NCI-H82 (cell line): ENCODE data around the gene SIDT2.

Experiments
- DNase-seq: peaks from one replicate; lab custom pipeline; 2025; lab: John Stamatoyannopoulos, UW

Gene SIDT2

DNA sequence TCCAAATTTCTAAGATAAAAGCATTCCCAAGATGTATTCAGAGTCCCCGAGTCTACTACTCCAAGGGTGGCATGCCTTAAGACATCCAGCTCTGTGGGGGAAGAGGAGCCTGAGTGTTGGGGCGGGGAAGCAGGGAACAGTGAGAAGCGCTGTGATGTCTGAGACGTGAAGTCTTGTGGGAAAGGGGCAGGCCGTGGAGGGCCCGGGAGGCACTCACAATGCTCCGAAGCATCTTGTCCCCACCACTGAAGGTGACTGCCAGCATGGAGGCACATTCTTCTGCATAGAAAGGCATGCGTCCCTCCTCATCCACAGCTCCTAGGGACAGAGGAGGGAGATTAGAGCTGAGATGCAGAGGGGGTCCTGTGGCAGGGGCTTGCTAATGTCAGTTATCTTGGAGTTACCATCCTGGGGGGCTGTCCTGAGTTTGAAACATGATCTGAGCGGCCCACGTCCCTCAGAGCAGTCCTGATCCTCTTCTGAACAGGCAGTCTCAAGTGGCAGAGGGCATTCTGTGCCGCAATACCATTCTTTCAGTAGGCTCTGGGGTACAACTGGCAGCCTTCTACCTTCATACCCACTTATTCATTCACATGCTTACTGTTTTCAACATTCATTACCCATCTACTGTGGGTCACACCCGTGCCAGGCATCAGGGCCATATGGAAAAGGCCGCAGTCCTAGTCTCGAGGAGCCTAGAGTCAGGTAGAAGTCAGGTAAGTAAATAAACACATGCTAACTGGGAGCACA is 44.6 kb downstream of the SIDT2 start:
- DNase-seq, result no peak

DNA sequence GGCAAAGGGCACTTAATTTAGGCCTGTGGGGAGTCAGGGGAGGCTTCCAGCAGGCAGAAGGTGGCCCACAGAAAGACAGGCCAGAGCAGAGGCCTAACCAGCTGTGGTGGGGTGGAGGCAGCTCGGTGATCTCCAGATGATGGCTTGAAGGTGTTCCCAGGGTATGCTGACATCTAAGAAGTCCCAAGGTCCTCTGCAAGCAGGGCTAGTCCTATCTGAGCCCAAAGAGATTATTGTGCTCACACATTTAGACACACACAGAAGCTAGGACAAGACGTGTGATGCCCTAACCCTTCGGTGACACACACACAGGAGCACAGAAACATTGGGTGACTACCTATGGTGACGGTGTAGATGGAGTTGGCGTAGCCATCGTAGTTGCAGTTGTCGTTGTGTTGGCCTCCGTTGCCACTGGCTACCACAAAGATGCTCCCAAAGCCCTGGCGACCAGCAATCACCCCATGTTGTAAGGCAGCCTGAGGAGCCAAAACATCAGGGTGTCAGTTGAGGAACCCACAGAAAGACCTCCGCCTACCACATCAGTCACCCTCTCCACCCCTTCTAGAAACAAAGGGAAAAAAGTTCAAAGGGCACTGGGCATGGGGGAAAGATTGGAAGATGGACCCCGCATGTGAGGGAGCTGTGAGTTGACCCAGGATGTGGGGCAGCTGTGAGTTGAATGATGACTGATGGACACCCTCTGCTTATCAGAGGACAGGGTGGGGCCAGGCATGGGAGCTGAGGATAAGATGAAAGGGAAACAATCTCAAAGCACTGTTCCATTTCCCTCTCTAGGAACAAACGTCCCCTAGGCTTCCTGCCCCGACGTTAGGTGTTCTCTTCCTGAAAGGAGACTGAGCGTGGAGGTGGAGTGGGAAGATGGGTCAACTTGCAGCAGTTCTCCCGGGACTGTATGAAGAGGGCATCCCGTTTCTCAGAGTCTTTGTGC is 45.5 kb downstream of the SIDT2 start:
- no peak for DNase-seq

DNA sequence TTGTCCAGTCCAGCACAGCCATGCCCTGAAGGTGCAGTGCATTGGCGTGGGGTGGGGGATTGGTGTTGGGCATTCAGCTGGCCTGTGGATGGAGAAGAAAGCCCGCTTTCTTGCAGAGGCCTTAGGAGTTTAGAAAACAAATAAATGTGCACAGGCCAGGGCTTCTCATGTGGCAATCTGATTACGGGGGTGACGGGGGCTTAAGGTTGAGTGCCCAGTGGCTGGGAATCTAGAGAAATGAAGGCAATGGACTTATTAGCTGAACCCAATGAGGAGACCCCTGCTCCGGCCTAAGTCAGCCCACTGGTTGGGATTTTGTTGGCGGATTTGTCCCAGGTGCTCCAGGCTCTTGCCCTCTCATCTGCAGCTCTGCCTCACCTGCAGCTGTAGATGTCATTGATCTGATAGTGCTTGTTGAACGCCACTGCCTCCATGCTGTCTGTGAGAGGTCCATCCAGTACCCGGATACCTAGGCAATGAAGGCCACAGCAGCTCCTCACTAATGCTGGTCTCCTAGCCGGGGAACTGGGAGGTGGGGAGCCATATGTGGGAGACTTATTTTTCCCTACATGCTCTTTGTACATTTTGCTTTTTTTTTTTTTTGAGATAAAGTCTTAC is 47.1 kb downstream of the SIDT2 start:
- DNase-seq, result no peak

DNA sequence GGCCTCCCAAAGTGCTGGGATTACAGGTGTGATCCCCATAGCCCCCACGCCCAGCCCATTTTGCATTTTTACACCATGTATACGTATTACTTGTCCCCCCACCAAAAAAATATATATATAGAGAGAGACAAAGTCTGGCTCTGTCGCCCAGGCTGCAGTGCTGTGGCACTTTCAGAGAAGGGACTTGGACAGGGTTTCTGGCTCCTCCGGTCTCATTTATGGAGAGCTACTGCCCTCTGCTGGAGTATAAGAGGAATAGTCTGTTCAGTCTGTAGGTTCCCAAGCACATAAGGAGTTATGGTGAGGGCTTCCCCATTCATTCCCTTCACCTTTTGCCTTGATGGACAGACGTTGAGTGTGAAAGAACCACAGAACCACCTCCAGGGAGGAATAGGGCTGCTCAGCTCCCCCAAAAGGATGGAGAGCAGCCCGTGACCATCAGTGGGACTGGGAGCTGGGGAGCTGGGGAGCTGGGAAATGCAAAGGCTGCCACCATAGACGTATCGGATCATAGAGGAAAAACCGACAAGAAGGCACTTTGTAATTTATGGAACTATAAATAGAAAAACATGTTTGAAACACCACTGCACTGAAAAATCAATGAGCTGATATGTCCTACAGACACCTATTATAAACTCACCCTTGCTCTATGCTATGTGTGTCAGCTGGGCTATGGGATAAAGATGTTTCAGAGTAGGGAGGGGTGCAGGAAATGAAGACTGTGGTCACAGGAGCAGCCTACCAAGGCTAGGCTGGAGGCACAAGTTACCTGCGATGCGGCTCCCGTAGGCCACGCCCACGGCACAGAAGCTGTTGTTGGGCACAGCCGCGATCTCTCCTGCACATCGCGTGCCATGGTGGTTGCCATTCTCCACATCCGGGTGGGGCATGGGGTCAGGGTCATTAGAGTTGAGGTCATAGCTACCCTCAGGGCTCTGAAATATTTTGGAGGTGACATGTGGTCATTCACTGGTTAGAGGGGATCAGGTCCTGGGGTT is 48.1 kb downstream of the SIDT2 start:
- DNase-seq, result peak; percentile 82

DNA sequence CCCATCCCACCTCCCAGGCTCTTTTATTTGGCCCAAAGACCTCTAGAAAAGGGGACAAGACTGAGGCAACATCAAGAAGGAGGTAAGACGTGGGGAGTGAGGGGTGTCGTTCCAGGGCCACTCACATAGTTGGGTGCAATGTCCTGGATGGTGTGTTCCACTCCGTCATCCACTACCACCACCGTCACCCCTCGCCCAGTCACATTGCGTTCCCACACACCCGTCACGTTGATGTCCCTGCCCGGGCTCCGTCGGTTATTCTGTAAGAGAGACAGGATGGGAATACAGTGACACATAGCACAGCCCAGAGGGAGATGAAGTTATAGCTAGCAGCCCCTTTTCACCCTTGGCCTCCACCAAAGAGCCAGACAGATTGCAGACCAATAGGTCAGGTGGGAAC is 49.5 kb downstream of the SIDT2 start:
- no peak for DNase-seq

DNA sequence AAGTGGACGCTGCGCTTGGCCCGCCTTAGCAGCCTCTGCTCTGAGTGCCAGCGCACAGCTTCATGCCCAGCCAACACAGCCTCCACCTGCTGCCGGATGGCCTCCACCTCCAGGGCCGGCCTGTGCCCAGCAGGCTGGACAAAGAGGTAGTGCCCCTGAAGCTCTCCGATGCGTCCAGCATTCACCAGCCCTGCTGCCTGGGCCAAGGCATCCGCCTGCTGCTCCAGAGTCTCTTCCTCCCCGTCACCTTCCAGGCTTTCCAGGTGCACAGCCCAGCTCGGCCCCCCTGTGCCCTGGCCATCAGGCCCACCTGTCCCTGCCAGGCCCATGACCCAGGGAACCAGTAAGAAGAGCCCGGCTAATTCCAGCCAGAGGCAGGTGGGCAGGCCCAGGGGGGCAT is 50.9 kb downstream of the SIDT2 start:
- no peak for DNase-seq

DNA sequence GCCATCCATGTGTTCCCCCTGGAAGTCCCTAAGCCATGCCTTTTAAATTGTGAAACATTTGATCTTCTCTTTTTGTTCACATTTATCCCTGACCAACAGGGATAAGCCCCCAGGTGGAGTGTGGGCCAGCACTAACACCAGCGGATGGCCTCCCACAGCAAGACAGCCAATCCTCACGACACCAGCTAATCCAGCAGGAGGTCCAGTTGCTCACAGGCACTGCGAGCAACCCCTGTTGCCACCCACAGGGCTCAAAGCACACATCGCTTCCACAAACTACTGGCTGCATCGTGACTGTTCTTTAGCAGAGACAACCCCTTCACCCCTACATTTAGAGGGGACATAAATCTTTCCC is 51.4 kb downstream of the SIDT2 start:
- DNase-seq, result no peak

DNA sequence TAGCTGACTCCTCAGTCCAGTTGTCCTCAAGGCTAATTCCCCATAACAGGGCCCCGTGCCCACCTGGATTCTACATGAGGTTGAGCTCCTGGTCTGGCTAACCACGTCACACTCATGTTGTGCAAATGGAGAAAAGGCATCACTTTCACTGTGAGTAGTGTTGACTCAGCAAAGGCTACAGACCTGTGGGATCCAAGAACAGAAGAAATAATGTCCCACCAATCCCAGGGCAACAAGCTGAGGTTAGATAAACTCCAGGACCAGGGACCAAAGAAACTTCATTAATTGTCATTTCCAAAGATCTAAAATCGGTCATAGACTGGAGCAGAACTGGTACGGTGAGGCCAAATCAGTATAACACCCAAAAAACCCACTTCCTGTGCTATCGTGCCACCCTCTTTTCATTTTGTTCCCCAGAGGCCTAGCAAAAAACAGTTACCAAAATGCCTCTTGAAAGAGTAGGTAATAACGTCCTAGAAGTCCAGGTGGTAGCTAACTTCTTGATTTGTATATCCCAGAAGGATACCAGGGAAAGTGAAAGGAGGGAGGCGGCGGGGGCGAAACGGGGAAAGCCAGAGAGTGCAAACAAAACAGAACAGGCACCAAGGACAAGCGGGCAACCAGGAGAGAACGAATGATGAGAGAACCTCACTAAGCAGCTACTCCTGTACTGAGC is 51.9 kb downstream of the SIDT2 start:
- DNase-seq, result no peak

DNA sequence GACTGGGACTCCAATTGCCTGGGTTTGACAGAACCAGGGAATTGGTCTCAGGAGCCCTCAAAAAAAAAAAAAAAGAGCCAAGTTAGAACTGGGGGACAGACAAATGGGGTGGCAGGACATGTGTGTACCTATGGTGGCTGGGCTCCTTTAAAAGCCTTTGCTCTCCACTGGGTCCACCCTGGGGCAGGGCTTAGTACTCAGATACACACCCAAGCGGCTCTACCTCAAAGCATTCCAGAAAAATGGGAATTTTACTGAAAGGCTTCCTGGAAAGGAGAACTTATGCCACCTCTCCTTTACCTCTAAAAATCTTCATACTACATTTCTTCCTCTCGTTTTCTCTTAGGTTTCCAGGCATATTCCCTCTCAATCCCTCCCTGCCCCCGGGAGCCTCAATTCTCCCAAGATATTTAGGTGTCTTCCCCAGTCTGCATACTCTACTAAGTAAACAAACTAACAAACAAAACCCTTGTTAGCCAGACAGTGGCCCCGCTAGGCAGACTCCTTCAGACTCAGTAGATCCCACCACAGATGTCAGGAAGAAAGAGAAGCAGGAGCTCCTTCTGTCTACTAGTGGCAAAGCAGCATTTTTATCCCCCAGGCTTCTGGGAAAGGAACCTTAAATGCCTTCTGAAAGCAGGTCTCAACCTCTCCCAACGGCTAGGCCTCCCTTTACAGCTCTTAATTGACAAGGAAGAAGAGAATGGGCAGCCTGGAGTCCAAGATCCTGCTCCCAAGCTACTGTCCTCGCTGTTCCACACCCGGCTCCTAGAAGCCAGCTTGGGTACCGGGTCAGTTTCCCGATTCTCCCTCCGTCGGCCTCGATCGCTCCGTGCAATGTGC is 52.7 kb downstream of the SIDT2 start:
- DNase-seq, result peak; percentile 47

DNA sequence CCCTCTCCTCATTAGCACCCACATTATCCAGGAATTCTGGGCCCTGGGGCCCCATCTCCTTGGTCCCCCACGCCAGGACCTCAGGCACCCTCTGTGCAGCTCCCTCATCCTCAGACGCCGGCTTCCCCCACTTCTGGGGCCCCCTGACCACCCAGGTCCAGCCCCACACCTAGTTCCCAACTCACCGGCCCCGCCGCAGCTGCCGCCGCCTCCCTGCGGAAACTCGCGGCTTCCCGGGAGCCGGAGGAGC is 53.2 kb downstream of the SIDT2 start, which contains the start of gene PCSK7:
Gene PCSK7 (minus strand): TSS at position 232 of the 250 bp plus-strand sequence. CDS start 2,229 bp downstream, outside the sequence.
- DNase-seq, result no peak

DNA sequence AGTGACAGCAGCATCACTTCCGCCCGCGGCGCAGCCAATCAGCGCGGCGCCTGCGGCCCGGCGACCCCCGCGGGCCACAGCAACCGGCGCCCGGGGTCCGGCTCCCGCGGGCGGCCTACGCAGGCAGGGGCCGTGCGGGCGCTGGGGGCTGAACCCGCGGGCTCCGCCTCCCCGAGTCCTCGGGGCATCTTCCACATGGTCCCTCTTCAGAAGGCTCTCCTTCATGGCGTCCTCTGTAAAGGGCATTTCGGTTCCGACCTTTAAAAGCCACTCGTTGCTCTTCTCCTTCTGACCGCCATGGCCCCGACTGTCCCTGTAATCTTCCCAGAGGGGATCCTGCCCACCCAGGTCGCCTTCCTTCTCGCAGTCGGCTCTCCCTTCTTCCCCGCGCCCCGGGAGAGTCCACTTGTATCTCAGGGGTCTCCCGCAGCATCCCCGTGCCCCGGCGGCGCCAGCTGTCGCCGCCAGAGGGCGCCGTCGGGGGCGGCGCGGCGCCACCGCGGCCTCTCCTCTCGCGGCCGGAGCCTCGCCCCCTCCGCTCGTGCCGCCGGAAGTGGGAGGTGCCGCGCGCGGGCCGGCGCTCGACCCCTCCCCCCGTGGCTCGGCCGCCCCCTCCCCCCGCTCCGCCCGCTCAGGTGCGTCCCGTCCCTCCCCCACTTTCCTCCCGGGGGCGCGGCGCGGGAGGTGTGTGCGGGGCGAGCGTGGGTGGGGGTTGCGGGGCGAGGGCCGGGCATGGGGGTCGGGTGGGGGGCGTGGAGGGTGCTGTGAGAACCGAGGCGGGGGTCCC is 53.7 kb downstream of the SIDT2 start, which contains the start of gene RNF214:
Gene RNF214 (plus strand): TSS at position 580 of the 787 bp plus-strand sequence. CDS start 1,602 bp downstream, outside the sequence.
- DNase-seq, result peak; percentile 78

DNA sequence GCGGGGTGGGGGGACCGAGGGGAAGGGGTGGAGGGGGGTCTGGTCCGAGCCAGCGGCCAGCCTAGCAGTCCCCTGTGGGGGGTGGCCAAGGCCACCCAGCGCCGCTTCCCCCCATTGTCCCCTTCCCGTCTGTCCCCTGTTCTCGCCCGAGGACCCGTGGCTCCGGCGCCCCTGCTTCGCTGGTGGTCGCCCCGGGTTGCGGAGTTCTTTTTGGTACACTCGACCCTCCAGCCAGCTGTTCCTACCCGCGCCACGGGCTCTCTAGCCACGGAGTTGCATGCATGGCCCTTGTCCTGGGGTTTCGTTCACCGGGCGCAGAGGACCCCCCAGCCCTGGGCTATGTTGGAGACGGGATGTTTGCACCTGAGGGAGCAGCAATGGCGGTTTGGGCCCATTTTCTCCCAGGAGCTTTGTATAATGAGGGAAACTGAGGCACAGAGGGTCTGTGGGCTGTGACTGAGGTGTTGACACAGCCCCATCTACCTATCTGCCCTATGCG is 54.4 kb downstream of the SIDT2 start:
- peak; percentile 41 for DNase-seq

DNA sequence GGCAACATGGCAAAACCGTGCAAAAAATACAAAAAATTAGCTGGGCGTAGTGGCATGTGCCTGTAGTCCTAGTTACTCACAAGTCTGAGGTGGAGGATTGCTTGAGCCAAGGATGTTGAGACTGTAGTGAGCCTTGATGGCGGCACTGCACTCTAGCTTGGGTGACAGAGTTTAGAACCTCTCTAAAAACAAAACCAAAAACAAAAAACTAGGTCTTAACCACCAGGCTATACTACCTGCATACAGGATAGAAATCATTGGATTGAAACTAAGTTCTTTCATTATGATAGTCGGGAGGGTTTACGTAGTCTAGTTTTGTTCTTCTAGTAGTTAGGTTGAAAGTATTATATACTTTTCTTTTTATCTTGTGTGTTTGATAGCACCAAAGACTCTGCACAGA is 59.7 kb downstream of the SIDT2 start:
- no peak for DNase-seq

DNA sequence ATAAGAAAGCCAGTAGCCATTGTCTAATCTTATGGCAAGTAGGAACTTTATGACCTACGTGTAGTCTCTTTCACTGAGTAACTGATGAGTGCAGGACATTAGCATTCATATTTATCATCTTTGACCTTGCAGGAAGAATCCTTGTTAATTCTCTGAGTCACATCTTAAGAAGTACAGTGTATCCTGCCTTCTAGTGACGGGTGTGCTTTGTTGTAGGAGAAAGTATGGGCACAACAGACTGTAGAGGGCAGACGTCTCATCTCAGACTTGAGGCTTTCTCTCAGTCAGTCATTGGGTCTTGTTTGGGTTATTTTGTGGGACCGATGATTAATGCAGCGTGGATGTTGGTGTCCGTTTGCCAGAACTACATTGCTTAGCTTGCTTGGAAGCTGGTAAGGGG is 60.8 kb downstream of the SIDT2 start:
- DNase-seq, result no peak
